ENCODE results near the gene ARHGAP15.

Gene ARHGAP15

DNA sequence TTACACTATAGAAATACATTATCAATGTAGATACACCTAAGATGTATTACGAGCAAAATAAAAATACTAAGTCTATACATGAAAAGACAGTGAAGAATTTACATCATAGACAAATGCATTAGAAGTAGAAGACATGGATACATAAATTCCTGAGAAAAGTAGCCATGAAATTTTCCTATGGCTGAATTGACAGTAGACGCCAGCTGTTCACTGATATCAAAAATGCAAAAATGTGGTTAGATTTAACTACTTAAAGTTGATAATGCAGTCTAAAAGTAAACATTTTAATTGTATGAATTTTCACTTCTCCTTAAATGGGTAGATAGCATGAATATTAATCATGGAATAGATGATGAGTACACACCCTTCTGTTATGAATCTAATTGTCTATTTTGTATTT is 350.9 kb downstream of the ARHGAP15 start:
- no peak for TF ChIP-seq CTCF (IDR thresholded peaks at IDR 0.05; ENCODE audit: low read depth, low read length)
- no peak overlapping the region for H3K4me3 ChIP-seq (ENCODE audit: low read depth, low read length)

- TF ChIP-seq CTCF (IDR thresholded peaks at IDR 0.05; ENCODE audit: low read depth, low read length), result no peak
- no peak overlapping the region for H3K4me3 ChIP-seq (ENCODE audit: low read depth, low read length)
Measured at GRCh38 chr2:143480601-143481236, 351.5 kb downstream of the ARHGAP15 start.

- no peak for TF ChIP-seq CTCF (IDR thresholded peaks at IDR 0.05; ENCODE audit: low read depth, low read length)
- H3K4me3 ChIP-seq (ENCODE audit: low read depth, low read length), result no peak overlapping the region
Measured at GRCh38 chr2:143481237-143481623, 352.0 kb downstream of the ARHGAP15 start.

- no peak for TF ChIP-seq CTCF (IDR thresholded peaks at IDR 0.05; ENCODE audit: low read depth, low read length)
- H3K4me3 ChIP-seq (ENCODE audit: low read depth, low read length), result no peak overlapping the region
Measured at GRCh38 chr2:143481733-143482132, 352.5 kb downstream of the ARHGAP15 start.

GRCh38 chr2:143482316-143482715 is 353.1 kb downstream of the ARHGAP15 start:
- no peak overlapping the region for H3K4me3 ChIP-seq (ENCODE audit: low read depth, low read length)
- TF ChIP-seq CTCF (IDR thresholded peaks at IDR 0.05; ENCODE audit: low read depth, low read length), result no peak

DNA sequence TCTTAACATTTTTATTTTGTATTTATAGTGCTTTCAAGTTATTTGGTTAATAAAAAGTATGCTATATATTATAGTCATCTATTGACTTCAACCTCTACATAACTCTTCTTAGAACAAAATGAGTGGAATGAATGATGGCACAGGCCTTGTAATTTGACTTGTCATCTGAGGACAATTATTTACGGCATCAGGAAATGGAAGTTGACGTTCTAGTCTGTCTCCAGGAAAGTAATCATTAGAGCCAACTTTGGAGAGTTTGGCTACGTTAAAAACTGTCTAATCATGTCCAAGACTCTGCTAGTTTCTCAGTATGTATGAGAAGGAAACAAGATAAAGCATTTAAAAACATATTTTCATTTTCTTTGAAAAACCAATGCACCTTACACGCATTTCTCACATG is 353.6 kb downstream of the ARHGAP15 start:
- TF ChIP-seq CTCF (IDR thresholded peaks at IDR 0.05; ENCODE audit: low read depth, low read length), result no peak
- no peak overlapping the region for H3K4me3 ChIP-seq (ENCODE audit: low read depth, low read length)

DNA sequence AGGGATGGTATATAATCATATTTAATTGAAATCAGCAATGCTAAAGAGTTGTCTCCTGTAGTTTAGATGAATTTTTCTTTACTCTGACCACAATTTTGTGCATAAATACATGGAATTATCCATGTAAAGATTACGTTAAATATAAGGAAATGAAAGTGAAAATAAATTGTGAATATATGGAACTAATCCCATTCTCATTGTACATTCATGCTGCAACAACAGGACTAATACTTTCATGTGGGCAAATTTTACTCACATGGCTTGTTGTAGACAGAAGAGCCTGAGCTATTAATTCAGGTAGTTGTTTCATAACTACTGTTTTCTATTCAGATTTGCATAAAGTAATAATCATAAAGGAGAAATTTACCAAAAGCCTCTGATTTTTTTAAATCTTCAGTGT is 357.8 kb downstream of the ARHGAP15 start:
- TF ChIP-seq CTCF (IDR thresholded peaks at IDR 0.05; ENCODE audit: low read depth, low read length), result no peak
- no peak overlapping the region for H3K4me3 ChIP-seq (ENCODE audit: low read depth, low read length)
